Measurements from ENCODE around the gene SCAANT1.

The SCAANT1 gene

DNA sequence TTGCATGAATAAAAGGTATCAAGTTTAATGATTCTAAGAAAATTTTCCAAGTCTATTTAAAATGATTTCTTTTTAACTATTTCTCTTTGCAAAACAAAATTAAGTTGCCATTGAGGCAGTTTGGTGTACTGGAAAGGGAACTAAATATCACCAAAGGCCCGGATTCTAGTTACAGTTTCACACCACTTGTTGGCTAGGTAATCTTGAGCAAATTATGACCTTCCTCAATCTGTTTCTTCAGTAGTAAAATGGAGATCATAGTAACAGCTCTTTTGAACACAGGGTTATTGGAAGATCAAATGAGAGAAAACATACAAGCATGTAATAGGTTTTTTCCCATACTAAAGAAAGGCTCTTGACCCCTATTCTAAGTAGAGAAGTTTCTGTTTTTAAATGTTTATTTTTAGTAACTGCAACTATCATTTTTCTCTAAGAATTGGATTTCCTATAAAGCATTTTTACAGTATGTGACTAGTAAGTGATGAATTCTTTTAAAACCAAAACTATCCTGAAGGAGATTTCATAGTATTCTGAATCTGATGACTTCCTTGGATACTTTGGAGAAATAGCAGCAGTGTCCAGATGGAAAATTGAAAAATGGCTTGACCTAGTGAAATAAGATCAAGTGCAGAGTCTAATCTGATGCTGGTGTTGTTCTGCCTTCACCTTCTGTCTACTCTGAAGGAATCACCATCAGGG, 15.7 kb downstream of the SCAANT1 start:
- no peak for DNase-seq

- DNase-seq = no peak
Measured at GRCh38 chr3:63895422-63896189, 16.6 kb downstream of the SCAANT1 start.

DNA sequence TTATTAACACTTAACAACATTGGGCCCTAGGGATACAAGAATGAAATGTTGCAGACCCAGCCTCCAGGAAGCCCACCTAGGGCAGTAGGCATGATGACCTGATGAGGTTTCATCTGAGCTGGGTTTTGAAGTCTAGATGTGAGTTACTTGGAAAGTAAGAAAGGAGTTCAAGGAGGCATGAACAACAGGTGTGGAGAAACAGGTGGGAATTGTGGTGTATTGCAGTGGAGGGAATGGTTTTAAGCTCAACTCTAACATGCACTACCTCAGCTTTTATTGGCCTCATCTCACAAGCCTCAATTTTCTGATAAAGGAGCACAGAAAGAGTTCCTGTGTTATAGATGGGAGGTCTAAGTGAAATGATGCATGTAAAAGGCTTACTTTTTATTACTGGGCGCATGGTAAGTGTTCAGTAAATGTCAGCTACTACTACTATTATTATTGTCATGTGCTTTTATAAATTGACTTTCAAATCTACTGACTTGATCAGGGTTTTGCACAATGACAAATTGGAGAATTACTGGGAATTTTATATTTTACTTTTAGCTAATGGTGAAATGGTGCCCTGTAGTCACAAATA, 19.3 kb downstream of the SCAANT1 start:
- DNase-seq = no peak

GRCh38 chr3:63891518-63891917, 20.7 kb downstream of the SCAANT1 start:
- DNase-seq = no peak

DNA sequence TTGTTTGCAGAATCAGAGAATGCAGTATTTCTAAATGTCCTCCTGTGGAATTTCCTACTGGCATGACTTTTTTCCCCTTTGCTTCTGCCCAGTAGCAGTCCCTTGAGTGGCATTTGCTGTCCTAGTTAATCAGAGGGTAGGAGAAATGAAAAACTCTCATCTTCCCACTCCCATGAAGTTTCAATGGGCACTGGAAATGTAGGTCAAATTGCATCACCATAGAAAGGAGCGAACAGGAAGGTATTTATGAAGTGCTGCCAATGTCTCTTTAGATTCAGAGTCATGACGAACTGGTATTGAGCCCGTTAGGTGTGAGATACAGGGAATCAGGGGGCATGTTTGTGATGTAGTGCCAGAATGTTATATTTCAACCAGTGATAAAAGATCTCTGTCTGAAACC, 25.3 kb downstream of the SCAANT1 start:
- no peak for DNase-seq

- DNase-seq = no peak
Measured at GRCh38 chr3:63880653-63881052, 31.5 kb downstream of the SCAANT1 start.

- DNase-seq = no peak
Measured at GRCh38 chr3:63878394-63879060, 33.7 kb downstream of the SCAANT1 start.

DNA sequence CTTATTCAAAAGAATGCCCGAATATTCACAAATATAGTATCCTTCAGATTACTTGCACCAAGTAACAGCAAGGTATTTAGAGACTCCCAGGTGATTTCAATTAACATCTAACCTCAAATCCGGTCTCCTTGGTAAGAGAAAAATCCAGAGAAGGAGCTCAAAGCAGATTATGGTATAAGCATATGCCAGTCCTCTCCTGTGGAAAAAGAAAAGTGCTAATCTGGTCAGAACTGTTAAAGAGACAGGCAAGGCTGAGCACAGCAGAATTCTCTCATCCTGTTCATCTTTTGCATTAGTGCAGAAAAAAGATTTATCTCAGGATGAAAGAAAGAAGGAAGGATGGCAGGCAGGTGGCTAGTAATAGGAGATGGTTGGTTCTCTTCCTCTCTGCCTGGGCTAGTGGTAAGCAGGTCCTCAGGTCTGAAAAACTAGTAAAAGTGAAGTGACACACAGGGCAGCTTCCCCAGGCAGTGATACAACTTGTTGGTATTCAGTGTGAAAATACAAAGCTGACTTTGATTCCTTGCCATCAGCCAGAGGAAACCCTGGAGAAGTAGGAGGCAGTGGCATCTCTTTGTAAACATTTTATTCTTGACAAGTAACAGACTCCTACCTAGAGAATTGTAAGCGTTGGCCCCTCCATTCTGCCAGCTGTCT, 34.3 kb downstream of the SCAANT1 start:
- no peak for DNase-seq

DNA sequence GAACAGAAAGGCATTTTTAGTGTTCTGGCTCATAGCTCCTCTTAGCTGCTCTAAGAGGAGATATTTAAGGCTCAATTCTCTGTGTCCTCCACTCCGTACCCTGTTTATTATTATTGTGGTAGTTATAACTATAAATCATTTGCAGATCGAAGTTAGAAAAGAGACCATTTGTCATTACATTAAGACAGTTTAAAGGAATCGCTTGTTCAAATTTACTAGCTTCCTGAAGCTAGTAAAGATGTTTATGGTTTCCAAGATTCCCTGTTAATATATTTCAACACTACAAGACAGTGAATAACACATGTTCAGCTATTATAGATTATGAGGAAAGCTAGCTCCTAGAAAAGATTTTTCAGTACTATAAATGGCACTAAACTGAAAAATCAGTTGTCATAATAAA, 35.9 kb downstream of the SCAANT1 start:
- DNase-seq = no peak

GRCh38 chr3:63875510-63875909, 36.7 kb downstream of the SCAANT1 start:
- no peak for DNase-seq

- no peak for DNase-seq
Measured at GRCh38 chr3:63874769-63875168, 37.4 kb downstream of the SCAANT1 start.

DNA sequence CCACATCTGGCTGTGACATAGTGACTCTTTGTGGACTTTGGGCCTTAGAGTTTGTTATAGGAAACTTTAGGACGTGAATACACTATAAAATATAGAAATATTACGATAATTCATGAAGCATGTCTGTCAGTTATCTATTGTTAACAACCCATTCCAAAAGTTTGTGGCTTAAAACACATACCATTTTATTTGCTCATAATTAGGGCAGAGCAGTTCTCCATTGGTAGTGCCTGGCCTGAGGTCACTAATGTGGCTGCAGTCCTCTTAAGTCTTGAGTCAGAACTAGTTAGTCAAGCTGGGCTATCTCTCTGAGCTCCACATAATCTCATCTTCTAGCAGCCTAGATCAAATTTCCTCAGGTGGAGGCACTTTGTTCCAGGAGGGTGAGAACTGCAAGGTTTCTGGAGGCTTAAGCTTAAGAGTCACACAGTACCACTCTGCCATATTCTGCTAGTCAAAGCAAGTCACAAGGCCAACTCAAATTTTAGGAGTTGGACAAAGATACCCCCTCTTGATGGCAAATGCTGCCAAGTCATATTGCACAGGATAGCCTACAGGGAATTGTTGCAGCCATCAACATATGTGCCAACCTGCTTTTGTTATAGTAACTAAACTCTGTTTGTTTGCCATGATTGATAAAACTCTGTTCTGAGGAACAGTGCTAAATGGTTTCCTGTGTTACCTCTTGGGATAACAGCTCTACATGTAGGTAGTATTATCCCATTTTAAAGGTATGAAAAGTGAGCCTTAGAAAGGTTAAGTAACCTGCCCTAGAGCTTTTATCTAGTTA, 39.9 kb downstream of the SCAANT1 start:
- DNase-seq = no peak

DNA sequence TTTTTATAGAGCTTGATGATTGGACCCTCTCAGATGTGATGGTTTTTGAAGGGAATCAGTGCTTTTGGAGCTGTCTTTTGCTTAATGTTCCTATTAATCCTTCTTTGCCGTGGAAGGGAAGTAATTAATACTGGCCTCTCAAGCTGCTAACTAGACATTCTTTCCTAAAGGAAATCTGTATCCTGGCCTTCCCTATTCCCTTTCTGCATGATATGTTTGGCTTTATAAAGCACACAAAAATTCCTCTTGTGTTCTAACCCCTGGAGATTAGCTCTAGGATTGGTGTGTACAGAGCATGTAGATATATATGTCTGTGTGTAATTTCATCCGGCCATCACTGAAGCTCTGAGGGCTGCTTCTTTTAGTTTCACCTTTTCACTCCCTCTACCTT, 41.6 kb downstream of the SCAANT1 start:
- DNase-seq = no peak

GRCh38 chr3:63869940-63870614, 42.1 kb downstream of the SCAANT1 start:
- DNase-seq = no peak

GRCh38 chr3:63867225-63867624, 45.0 kb downstream of the SCAANT1 start:
- no peak for DNase-seq

- no peak for DNase-seq
Measured at GRCh38 chr3:63864965-63865327, 47.2 kb downstream of the SCAANT1 start.

DNA sequence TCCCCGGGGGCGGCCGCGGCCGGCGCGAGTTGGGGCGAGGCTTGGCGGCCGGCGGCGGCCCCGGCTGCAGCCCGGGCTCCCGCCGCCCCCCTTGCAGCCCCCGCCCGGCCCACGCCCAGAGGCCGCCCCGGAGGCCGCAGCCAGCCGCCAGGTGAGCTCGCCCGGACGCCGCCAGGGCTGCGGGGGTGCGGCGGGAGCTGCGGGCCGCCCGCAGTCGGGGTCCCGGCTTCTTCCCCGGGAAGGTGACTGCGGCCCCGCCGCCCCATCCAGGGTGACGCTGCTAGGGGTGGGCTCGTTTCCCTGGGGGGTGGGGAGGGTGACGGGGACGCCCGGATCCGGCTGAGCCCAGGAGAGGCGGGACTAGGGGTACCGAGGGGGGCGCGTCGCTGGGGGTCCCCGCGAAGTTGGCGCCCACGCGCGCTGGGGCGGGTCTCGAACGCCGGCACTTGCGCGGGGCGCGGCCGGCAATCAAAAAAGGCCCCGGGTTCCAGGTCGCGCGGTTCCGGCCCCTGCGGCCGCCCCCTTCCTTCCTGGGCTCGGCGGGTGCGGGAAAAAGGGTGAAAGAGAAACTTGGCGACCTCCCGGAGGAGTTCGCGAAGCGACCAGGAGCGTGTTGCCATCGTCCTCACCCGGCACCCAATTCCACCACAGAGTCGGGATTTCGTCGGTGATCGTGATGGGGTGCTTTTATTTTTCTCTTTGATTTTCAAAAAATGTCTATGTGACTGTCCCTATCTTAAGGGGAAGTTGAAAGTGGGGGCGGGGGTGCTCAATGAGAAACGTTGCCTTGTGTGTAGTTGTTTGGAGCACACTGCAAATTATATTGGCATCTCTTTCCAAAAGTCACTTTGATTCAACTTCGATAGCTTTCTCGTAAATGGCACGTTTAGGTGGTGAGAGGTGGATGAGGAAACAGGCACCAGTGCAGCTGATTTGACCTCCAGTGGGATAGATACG, 47.9 kb downstream of the SCAANT1 start:
- peak; percentile 44 for DNase-seq

DNA sequence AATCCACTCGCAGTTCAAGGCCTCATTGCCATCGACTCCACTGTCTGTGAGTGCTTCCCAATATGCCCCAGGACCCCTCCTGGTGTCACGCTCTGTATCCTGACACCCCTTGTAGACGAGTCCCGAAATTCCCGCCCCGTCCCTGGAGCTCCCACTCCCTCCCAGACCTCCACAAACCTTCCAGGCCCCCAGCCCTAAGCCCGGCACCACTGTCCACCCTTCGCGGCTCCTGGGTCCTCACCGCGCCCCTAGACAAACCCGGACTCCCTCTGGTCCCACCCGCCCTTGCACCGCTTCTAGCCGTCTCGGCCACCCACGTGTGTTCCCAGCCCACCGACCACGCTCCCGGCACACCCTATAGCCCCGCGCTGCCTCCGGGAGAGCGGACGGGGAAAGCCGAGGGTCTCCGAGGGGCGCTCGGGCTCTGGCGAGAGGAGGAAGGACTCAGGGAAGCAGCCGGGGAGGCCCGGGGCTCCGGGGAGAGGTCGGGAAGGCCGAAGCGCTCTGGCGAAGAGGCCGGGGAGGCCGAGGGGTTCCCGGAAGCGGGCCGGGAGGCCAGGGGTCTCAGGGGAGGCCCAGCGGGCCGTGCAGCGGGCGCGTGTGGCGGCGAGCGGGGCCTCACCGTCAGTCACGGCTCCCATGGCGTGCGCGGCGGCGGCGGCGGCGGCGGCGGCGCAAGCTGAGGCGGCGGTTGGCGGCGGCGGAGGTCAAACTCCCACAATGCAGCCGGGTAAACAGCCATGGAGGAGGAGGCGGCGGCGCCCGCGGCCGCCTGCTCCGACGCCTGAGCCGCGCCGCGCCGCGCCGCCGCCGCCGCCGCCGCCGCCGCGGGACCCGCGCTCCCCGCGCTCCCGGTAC, 48.8 kb downstream of the SCAANT1 start, which contains the start of the genes ATXN7 and THOC7:
Gene ATXN7, plus strand, starts transcription at position 718 of the 858 bp plus-strand sequence. CDS start 48,732 bp downstream, outside the sequence.
Gene THOC7, minus strand, starts transcription at position 656 of the 858 bp plus-strand sequence. Its CDS starts 15 bp downstream, at position 641.
- DNase-seq = peak; percentile 76

GRCh38 chr3:63862804-63863149, 49.4 kb downstream of the SCAANT1 start:
- DNase-seq = no peak

Data from CD4-positive, alpha-beta T cell treated with Interleukin-12 subunit alpha and Interleukin-12 subunit beta, for 1 hour (primary cell).